Esophagus muscularis mucosa (tissue), 4 donors: ENCODE results near the gene ZSCAN9. TPM values are rescaled to one million over a fixed set of nuclear protein-coding genes. Genes with fewer than 3 reads are reported as not detected.

Experiments used
- DNase-seq: peaks from one replicate; pipeline ENCODE4 v3.0.0-alpha.2; 2017; ENCODE audit errors: extremely low spot score
- H3K27ac ChIP-seq, 4 donors: fragments of 200-600 bp; sonication (generic); replicated peaks in 1 of 4; 1 replicate in 3 of 4; 2 replicates in 1 of 4; pipeline ENCODE4 v1.5.1; 2016 to 2019; ENCODE audit warnings: mild to moderate bottlenecking in 1 of 4
- H3K27me3 ChIP-seq, 4 donors: fragments of 200-600 bp; sonication (generic); one replicate each; pipeline versions ENCODE4 v1.5.1 to v1.6.0; 2016 to 2019
- H3K36me3 ChIP-seq, 4 donors: fragments of 200-600 bp; sonication (generic); one replicate each; pipeline ENCODE4 v1.5.1; 2016 to 2019
- H3K4me1 ChIP-seq, 4 donors: fragments of 200-600 bp; sonication (generic); one replicate each; pipeline ENCODE4 v1.5.1; 2016 to 2019
- H3K4me3 ChIP-seq, 4 donors: fragments of 200-600 bp; sonication (generic); 1 replicate in 2 of 4; 2 replicates in 2 of 4; pipeline ENCODE4 v1.5.1; 2016 to 2019; ENCODE audit warnings: mild to moderate bottlenecking in 4 of 4, moderate library complexity in 1 of 4
- H3K9me3 ChIP-seq, 4 donors: fragments of 200-600 bp; sonication (generic); 1 replicate in 3 of 4; 2 replicates in 1 of 4; pipeline ENCODE4 v1.5.1; 2016 to 2019
- EP300 ChIP-seq: sonication (generic); formaldehyde crosslinking; IDR thresholded peaks from one replicate; pipeline ENCODE4 v1.6.1; 2017; ENCODE audit warnings: antibody characterized with exemption
- POLR2A ChIP-seq: fragments of 450-650 bp; IDR thresholded peaks from one replicate; pipeline ENCODE4 v1.6.1; 2017; ENCODE audit warnings: antibody characterized with exemption, moderate library complexity, mild to moderate bottlenecking, low read depth
- POLR2AphosphoS5 ChIP-seq, 2 donors: sonication (generic); formaldehyde crosslinking; IDR thresholded peaks; one replicate each; pipeline ENCODE4 v1.6.1; 2017; ENCODE audit warnings: antibody characterized with exemption in 2 of 2
- WGBS: methylation state at CpG from one replicate; pipeline ENCODE4 v1.1.5; 2018; 5-methylcytosine and 5-hydroxymethylcytosine counted together
- intact Hi-C: fragments of 100-400 bp; cut with DNase I; formaldehyde crosslinking; loops from one replicate; pipeline ENCODE4 v1.15.1; 2023
- total RNA-seq, 4 donors: library from RNA; depleted of rRNA; stranded (reverse); fragments of >200 nt; gene quantifications; one replicate each; pipeline versions ENCODE4 v1.1.0 to v1.2.1, GENCODE V29; 2016
- TF ChIP-seq, protein P1 (sequence below), 3 experiments: fragments of 200-600 bp in 2 of 3; fragments of 450-650 bp in 1 of 3; sonication (generic) in 2 of 3; IDR thresholded peaks; one replicate each; pipeline ENCODE4 v1.5.1; 2017 to 2019; ENCODE audit warnings: antibody characterized with exemption in 3 of 3, mild to moderate bottlenecking in 2 of 3, moderate library complexity in 1 of 3

Gene ZSCAN9
- total RNA-seq, 4 donors from 2014 or later, result 11.4 to 15.4 (median 12.0) TPM

GRCh38 chr6:28258877-28259777, 34.1 kb downstream of the ZSCAN9 start, which contains the start of gene NKAPL:
Gene NKAPL, plus strand, starts transcription at chr6:28259297. Its CDS starts 75 bp downstream, at chr6:28259372.
- peak within 1 kb of the TSS in 3 of 4 donors; percentile 1 to 29 (median 22) for H3K27ac ChIP-seq
- intact Hi-C loops, result no loop called here

GRCh38 chr6:28263922-28264321, 38.8 kb downstream of the ZSCAN9 start:
- H3K4me1 ChIP-seq, result peaks cover 17 to 31% (median 29%) of the 10 kb centered on the region in 4 donors
- DNase-seq, result no peak
- TF ChIP-seq EP300, result no peak
- TF ChIP-seq, protein P1, sequence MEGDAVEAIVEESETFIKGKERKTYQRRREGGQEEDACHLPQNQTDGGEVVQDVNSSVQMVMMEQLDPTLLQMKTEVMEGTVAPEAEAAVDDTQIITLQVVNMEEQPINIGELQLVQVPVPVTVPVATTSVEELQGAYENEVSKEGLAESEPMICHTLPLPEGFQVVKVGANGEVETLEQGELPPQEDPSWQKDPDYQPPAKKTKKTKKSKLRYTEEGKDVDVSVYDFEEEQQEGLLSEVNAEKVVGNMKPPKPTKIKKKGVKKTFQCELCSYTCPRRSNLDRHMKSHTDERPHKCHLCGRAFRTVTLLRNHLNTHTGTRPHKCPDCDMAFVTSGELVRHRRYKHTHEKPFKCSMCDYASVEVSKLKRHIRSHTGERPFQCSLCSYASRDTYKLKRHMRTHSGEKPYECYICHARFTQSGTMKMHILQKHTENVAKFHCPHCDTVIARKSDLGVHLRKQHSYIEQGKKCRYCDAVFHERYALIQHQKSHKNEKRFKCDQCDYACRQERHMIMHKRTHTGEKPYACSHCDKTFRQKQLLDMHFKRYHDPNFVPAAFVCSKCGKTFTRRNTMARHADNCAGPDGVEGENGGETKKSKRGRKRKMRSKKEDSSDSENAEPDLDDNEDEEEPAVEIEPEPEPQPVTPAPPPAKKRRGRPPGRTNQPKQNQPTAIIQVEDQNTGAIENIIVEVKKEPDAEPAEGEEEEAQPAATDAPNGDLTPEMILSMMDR (IDR thresholded peaks at IDR 0.05), result no peak
- H3K27ac ChIP-seq, result no peak overlapping the region
- peaks cover 0 to 22% (median 10%) of the 10 kb centered on the region in 4 donors for H3K9me3 ChIP-seq
- H3K4me3 ChIP-seq, result no peak overlapping the region
- WGBS, result 23% methylated on average over 2 of the region's 2 CpGs
- H3K27me3 ChIP-seq, result no peaks in the 10 kb centered on the region
- no peaks in the 10 kb centered on the region for H3K36me3 ChIP-seq
- intact Hi-C loops, result loop anchor here (5.0 kb wide), 1 partner anchor 37 kb away; the partner anchor contains the start of gene ZSCAN9

More at GRCh38 chr6:28258877-28259777, 34.1 kb downstream of the ZSCAN9 start, which contains the start of gene NKAPL:
- DNase-seq, result no peak
- peaks cover 0 to 12% (median 10%) of the 10 kb centered on the region in 4 donors for H3K4me1 ChIP-seq
- WGBS, result 27% methylated on average over 38 of the region's 58 CpGs
- H3K4me3 ChIP-seq, result peak within 1 kb of the TSS; percentile 54 to 61 (median 58)
- no peaks in the 10 kb centered on the region for H3K27me3 ChIP-seq
- no peak for TF ChIP-seq POLR2A
- peak; percentile 80 to 81 for TF ChIP-seq POLR2AphosphoS5 (IDR thresholded peaks at IDR 0.05)
- no peaks in the 10 kb centered on the region for H3K36me3 ChIP-seq
- H3K9me3 ChIP-seq, result peaks cover 0 to 22% (median 10%) of the 10 kb centered on the region in 4 donors

DNA sequence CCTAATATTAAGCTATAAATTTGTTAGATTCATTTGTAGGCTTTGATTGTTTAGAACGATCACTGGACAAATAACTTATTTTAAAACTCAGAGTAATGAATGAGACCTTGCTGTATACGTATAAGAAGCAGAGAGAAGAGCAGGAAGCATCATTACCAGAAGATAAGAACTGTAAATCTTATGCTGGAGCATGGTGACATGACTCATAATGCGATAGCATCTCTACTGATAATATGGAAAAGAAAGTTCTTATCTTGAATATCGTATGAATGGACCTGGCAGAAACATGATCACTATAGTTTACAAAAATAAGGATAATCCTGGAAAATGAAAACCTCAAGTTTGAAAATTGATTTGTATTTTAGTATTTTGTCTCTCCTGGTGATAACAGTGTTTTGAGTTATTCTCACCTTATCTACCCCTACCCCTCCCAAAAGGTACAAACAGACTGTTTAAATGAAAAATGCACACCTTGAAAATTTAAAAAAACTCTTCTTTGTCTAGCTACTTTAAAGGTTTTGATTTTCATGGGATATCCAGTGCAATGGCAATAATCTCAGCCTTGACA, 39.8 kb downstream of the ZSCAN9 start:
- no peaks in the 10 kb centered on the region for H3K36me3 ChIP-seq
- no peak overlapping the region for H3K4me3 ChIP-seq
- H3K27me3 ChIP-seq, result no peaks in the 10 kb centered on the region
- H3K4me1 ChIP-seq, result peaks cover 17 to 32% (median 29%) of the 10 kb centered on the region in 4 donors
- DNase-seq, result no peak
- WGBS, result 67% methylated on average over 4 of the region's 4 CpGs
- intact Hi-C loops, result loop anchor here (5.0 kb wide), 3 partner anchors 38 to 123 kb away; partner anchors contain the start of genes ZKSCAN8 and ZSCAN9
- no peak for TF ChIP-seq POLR2A
- TF ChIP-seq EP300, result no peak
- TF ChIP-seq, protein P1 (IDR thresholded peaks at IDR 0.05), result no peak
- TF ChIP-seq POLR2AphosphoS5 (IDR thresholded peaks at IDR 0.05), result no peak
- peaks cover 0 to 14% (median 6%) of the 10 kb centered on the region in 4 donors for H3K9me3 ChIP-seq
- H3K27ac ChIP-seq, result no peak overlapping the region

DNA sequence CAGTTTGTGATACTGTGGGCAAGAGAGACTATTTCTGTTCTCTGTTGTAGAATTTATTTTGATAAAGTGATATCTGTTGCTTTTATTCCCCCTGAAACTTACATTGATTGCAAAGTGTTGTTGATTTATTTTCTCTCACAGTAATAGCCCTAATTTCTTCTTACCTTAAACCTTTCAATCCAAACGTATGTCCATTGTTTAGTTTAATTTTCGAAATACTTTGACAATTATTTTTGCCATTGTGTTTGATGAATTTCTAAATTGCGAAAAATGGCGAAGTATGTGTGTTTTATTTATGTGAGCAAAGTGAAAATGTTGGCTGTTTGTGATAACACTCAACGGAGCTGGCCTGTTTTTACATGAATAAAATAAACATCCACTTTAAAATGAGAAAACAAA, 41.5 kb downstream of the ZSCAN9 start:
- TF ChIP-seq POLR2A, result no peak
- TF ChIP-seq, protein P1 (IDR thresholded peaks at IDR 0.05), result no peak
- TF ChIP-seq POLR2AphosphoS5 (IDR thresholded peaks at IDR 0.05), result no peak
- no peak for TF ChIP-seq EP300
- Histone ChIP-seq H3K4me3 (peak overlapping the region; percentile 70 to 83 (median 74)), H3K4me1 (peaks cover 17 to 32% (median 29%) of the 10 kb centered on the region in 4 donors), H3K36me3 (peaks cover 0 to 6% (median under 1%) of the 10 kb centered on the region in 4 donors), H3K27ac (peak overlapping the region; percentile 84 to 89 (median 86)), H3K9me3 (no peaks in the 10 kb centered on the region), H3K27me3 (no peaks in the 10 kb centered on the region)
- no peak for DNase-seq
- intact Hi-C loops, result loop anchor here (5.0 kb wide), 2 partner anchors 86 to 124 kb away; partner anchors contain the start of gene ZKSCAN8
- WGBS, result 3% methylated on average over 5 of the region's 5 CpGs
